A549 (cell line): Measurements from ENCODE around the gene GPR27. TPM values are rescaled to one million over a fixed set of nuclear protein-coding genes. Genes with fewer than 3 reads are reported as not detected.

Experiments used
- ATAC-seq, 2 experiments: fragments of 200-7000 bp in 1 of 2; fragments of >200 bp in 1 of 2; cut with Nextera tagmentation in 1 of 2; cut with Tn5 transposase in 1 of 2; 3 replicates each; pipeline versions ENCODE4 v1.8.0 to v1.9.1; 2018 to 2020; ENCODE audit warnings: mild to moderate bottlenecking in 1 of 2, moderate library complexity in 1 of 2
- CTCF ChIA-PET: fragments of 300-600 bp; sonication (Branson Sonifier 250); formaldehyde crosslinking; extraction: SDS; loops from one replicate; lab custom pipeline; 2021; ENCODE audit warnings: antibody characterized with exemption, inconsistent platforms; lab: Yijun Ruan, JAX
- POLR2A ChIA-PET: fragments of 350-600 bp; formaldehyde crosslinking; extraction: SDS; loops from one replicate; lab custom pipeline; 2021; ENCODE audit warnings: antibody characterized with exemption, inconsistent platforms; lab: Yijun Ruan, JAX
- DNase-seq, 2 experiments: peaks; one replicate each; pipeline versions ENCODE4 v3.0.0 to v3.0.0-alpha.2; 2011 to 2016; ENCODE audit warnings: low read depth in 1 of 2, low spot score in 1 of 2
- FAIRE-seq: peaks from 2 replicates; lab custom pipeline; 2011; peaks lifted over from hg19 to GRCh38; lab: Jason Lieb, UNC
- H3K27ac ChIP-seq, 2 experiments: fragments of >200 bp; sonication (Bioruptor Twin); formaldehyde crosslinking; 3 replicates each; pipeline ENCODE4 v1.5.1; 2016 to 2017
- H3K4me1 ChIP-seq: fragments of >200 bp; sonication (Bioruptor Twin); formaldehyde crosslinking; 3 replicates; pipeline ENCODE4 v1.6.1; 2016
- H3K4me2 ChIP-seq: fragments of >200 bp; sonication (Bioruptor Twin); formaldehyde crosslinking; 3 replicates; pipeline ENCODE4 v1.6.1; 2016
- H3K4me3 ChIP-seq: fragments of >200 bp; sonication (Bioruptor Twin); formaldehyde crosslinking; 3 replicates; pipeline ENCODE4 v1.5.1; 2016
- H3K9me3 ChIP-seq: fragments of >200 bp; sonication (Bioruptor Twin); formaldehyde crosslinking; 3 replicates; pipeline ENCODE4 v1.6.1; 2016
- EHF ChIP-seq: fragments of 250-450 bp; sonication (Bioruptor Pico); IDR thresholded peaks from 2 replicates; pipeline ENCODE4 v1.5.0; 2020; ENCODE audit warnings: mild to moderate bottlenecking
- JUN ChIP-seq, 2 experiments: fragments of >200 bp; sonication (Bioruptor Twin); formaldehyde crosslinking; IDR thresholded peaks; 2 replicates in 1 of 2; 3 replicates in 1 of 2; pipeline ENCODE4 v1.6.1; 2016 to 2017
- JUNB ChIP-seq: fragments of >200 bp; sonication (Bioruptor Twin); formaldehyde crosslinking; IDR thresholded peaks from 2 replicates; pipeline ENCODE4 v1.6.1; 2016
- RARB ChIP-seq: fragments of 250-450 bp; sonication (Bioruptor Pico); IDR thresholded peaks from 2 replicates; pipeline ENCODE4 v1.8.0; 2021; ENCODE audit warnings: mild to moderate bottlenecking, moderate library complexity
- WGBS: methylation state at CpG from one replicate; pipeline ENCODE4 v1.1.6; 2017; ENCODE audit errors: missing lambda C conversion rate; 5-methylcytosine and 5-hydroxymethylcytosine counted together
- polyA plus RNA-seq, 4 experiments: library from polyadenylated mRNA; depleted of rRNA in 3 of 4; stranded (reverse); fragments of >200 nt; fragmentation: RNase III in 1 of 4; extraction: RNeasy Plus Mini Kit Qiagen cat#74134 plus additional on column Dnase treatment in 1 of 4; gene quantifications; 2 replicates in 3 of 4; 3 replicates in 1 of 4; pipeline ENCODE4 v1.2.3, GENCODE V29; 2011 to 2017
- TF ChIP-seq, protein P1 (sequence below): fragments of 150-350 bp; IDR thresholded peaks from 2 replicates; pipeline ENCODE4 v1.6.1; 2014; ENCODE audit warnings: low read depth, mild to moderate bottlenecking, low read length

Gene GPR27
- polyA plus RNA-seq, 2 of the 4 experiments (the other 2 are of a cell fraction) = 1.6 to 1.7 TPM

DNA sequence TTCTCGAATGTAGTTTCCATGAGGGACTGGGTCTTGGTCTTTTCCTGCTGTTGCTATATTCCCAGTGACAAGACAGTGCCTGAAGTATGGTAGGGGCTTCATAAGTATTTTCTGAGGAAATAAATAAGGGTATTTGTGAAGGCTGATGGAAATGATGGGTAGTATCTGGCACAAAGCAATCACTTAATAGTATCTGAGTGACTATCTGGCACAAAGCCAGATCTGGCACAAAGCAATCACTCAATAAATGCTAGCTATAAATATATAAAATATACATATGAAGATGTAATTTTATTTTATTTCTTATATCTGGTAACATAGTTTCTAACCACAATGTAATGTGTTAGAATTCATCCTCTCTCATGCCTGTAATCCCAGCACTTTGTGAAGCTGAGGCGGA, 52.0 kb downstream of the GPR27 start:
- TF ChIP-seq EHF (CRISPR knock-in tag) (no peak), JUNB (no peak), RARB (CRISPR knock-in tag) (no peak), JUN (IDR thresholded peaks at IDR 0.05) (no peak)
- TF ChIP-seq, protein P1, sequence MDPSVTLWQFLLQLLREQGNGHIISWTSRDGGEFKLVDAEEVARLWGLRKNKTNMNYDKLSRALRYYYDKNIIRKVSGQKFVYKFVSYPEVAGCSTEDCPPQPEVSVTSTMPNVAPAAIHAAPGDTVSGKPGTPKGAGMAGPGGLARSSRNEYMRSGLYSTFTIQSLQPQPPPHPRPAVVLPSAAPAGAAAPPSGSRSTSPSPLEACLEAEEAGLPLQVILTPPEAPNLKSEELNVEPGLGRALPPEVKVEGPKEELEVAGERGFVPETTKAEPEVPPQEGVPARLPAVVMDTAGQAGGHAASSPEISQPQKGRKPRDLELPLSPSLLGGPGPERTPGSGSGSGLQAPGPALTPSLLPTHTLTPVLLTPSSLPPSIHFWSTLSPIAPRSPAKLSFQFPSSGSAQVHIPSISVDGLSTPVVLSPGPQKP = no peak
- Histone ChIP-seq H3K9me3 (no peaks in the 10 kb centered on the region), H3K4me1 (no peaks in the 10 kb centered on the region), H3K4me3 (no peak overlapping the region), H3K27ac (no peak overlapping the region), H3K4me2 (no peak overlapping the region)
- 54% methylated on average over 2 of the region's 2 CpGs for WGBS
- DNase-seq (no peak), FAIRE-seq (no peak), ATAC-seq (no peak)
- ChIA-PET CTCF (no interaction called here), POLR2A (no interaction called here)

Other genes starting within 250 kb of the GPR27 start
- gene FOXP1, start 170.1 kb upstream of the GPR27 start, polyA plus RNA-seq (2011; rRNA removed) = 13.9 and 16.3 TPM in 2 replicates
- 9.8 to 13.5 TPM (median 12.8 TPM) in 3 replicates for gene FOXP1, start 170.1 kb upstream of the GPR27 start, polyA plus RNA-seq (2017; fragmentation: RNase III; extraction: RNeasy Plus Mini Kit Qiagen cat#74134 plus additional on column Dnase treatment)
- 4.6 and 5.5 TPM in 2 replicates for gene EIF4E3, start 28.5 kb upstream of the GPR27 start, polyA plus RNA-seq (2011; rRNA removed)
- 2.3 to 2.8 TPM (median 2.7 TPM) in 3 replicates for gene EIF4E3, start 28.5 kb upstream of the GPR27 start, polyA plus RNA-seq (2017; fragmentation: RNase III; extraction: RNeasy Plus Mini Kit Qiagen cat#74134 plus additional on column Dnase treatment)
- gene PROK2, start 31.3 kb downstream of the GPR27 start, polyA plus RNA-seq (2011; rRNA removed) = not detected in 2 replicates
- gene PROK2, start 31.3 kb downstream of the GPR27 start, polyA plus RNA-seq (2017; fragmentation: RNase III; extraction: RNeasy Plus Mini Kit Qiagen cat#74134 plus additional on column Dnase treatment) = not detected in 3 replicates